Measurements from ENCODE around the gene RGS12. TPM values are rescaled to one million over a fixed set of nuclear protein-coding genes. Genes with fewer than 3 reads are reported as not detected.

Gene RGS12
- total RNA-seq, 1 experiment from 2014 or later: 36.0 TPM

DNA sequence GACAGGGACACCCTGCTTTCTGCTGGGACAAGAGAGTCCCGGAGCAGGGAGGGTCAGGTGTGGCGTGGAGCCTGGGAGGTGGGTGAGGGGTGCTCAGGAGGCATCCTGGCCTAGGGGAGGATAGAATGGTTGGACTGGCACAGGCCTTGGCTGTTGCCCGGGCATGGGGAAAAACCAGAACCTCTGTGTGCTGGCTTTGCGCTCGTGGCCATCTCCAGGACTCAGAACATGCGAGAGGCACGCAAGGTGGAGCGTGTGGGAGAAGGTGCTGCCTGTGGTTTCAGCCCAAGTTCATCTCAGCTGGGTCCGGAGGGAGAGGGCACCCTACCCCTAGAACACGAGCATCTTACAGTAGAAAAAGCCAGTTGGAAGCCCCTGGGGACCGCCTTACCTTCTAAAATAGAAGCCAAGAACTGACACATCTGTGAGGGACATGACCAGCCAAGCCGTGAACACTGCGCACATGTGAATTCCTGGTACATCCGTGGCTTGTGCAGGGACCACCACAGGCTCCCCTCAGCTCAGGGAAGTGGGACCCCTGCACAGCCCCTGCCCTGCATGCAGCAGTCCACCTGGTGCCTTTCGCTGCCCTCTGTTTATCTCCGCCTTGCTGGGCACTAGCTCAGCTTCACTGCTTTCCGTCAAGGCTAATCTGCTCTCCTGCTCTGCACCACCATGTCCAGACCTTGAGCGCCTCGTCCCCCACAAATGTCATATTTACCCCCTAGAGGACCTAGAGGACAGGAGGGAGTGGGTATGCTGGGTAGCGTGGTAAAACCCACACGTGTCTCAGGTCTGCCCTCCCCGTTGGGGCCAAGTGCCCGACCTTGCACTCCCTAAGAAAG, 30.4 kb upstream of the RGS12 start:
- no TSS peak for BruUV-seq (replicated peaks)

DNA sequence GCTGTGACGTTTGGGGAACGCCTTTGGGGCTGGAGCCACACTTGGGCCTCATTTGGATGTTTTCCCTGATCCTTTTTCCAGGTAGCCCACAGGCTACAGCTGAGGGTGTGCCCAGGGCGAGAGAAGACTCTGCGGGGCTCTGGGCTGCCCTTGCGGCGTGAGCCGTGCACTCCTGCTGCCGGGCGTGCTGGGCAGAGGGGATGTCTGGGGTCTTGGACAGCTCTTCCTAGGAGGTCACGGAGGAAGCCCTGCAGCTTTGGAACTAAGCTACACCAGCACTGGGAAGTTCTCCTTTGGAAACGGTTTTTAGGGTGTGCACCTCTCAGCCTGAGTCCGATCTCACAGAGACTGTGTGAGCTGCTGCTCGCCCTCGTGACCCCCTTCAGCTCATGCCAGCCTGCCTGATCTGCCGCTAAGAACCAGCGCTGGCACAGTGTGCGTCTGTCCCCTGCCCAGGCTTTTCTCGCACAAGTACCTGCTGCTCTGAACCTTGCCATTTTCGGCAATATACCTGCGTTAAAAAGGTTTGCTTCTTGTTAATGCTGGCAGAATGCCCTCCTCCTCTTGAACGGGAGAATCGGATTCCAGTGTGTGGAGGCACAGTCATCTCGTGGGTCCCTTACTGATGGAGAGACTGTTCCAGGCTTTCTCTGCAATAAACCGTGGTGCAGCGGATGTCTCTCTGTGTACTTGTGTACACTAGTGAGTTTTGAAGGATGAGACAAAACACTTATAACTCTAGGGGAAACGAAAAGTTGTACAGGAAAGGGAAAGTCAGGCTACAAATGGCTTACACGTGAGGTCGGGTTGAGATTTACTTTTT, 29.6 kb upstream of the RGS12 start:
- BruUV-seq (replicated peaks): no TSS peak
- no peaks in the 10 kb centered on the region for H3K36me3 Mint-ChIP-seq (ENCODE audit: insufficient read depth, unreplicated experiment)
- H3K27me3 Mint-ChIP-seq (ENCODE audit: insufficient read depth, unreplicated experiment): peaks cover 21% of the 10 kb centered on the region
- no peak for DNase-seq (ENCODE audit: unreplicated experiment)
- H3K27ac Mint-ChIP-seq (ENCODE audit: low read depth, unreplicated experiment): no peak overlapping the region
- POLR2A ChIA-PET: no interaction called here
- H3K4me3 Mint-ChIP-seq (ENCODE audit: unreplicated experiment): no peak overlapping the region
- CTCF ChIA-PET: no interaction called here
- H3K9me3 Mint-ChIP-seq (ENCODE audit: unreplicated experiment): no peaks in the 10 kb centered on the region
- TF ChIP-seq, protein P1, sequence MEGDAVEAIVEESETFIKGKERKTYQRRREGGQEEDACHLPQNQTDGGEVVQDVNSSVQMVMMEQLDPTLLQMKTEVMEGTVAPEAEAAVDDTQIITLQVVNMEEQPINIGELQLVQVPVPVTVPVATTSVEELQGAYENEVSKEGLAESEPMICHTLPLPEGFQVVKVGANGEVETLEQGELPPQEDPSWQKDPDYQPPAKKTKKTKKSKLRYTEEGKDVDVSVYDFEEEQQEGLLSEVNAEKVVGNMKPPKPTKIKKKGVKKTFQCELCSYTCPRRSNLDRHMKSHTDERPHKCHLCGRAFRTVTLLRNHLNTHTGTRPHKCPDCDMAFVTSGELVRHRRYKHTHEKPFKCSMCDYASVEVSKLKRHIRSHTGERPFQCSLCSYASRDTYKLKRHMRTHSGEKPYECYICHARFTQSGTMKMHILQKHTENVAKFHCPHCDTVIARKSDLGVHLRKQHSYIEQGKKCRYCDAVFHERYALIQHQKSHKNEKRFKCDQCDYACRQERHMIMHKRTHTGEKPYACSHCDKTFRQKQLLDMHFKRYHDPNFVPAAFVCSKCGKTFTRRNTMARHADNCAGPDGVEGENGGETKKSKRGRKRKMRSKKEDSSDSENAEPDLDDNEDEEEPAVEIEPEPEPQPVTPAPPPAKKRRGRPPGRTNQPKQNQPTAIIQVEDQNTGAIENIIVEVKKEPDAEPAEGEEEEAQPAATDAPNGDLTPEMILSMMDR (IDR thresholded peaks at IDR 0.05; ENCODE audit: unreplicated experiment): no peak
- H3K4me1 Mint-ChIP-seq (ENCODE audit: insufficient read depth, unreplicated experiment): peaks cover 3% of the 10 kb centered on the region
- intact Hi-C loops (cut with micrococcal nuclease): no loop called here

More for the DNA sequence above, 30.4 kb upstream of the RGS12 start:
- intact Hi-C loops (cut with micrococcal nuclease): no loop called here
- no peak overlapping the region for H3K4me3 Mint-ChIP-seq (ENCODE audit: unreplicated experiment)
- H3K4me1 Mint-ChIP-seq (ENCODE audit: insufficient read depth, unreplicated experiment): no peaks in the 10 kb centered on the region
- no peak overlapping the region for H3K27ac Mint-ChIP-seq (ENCODE audit: low read depth, unreplicated experiment)
- H3K36me3 Mint-ChIP-seq (ENCODE audit: insufficient read depth, unreplicated experiment): no peaks in the 10 kb centered on the region
- H3K27me3 Mint-ChIP-seq (ENCODE audit: insufficient read depth, unreplicated experiment): peaks cover 21% of the 10 kb centered on the region
- ChIA-PET CTCF (interaction anchor here (0.6 kb wide), 2 partner anchors 536 to 1248 kb away, joined by 3 to 4 read pairs; no protein-coding TSS in a partner anchor), POLR2A (no interaction called here)
- DNase-seq (ENCODE audit: unreplicated experiment): no peak
- TF ChIP-seq, protein P1 (IDR thresholded peaks at IDR 0.05; ENCODE audit: unreplicated experiment): no peak
- H3K9me3 Mint-ChIP-seq (ENCODE audit: unreplicated experiment): no peaks in the 10 kb centered on the region

DNA sequence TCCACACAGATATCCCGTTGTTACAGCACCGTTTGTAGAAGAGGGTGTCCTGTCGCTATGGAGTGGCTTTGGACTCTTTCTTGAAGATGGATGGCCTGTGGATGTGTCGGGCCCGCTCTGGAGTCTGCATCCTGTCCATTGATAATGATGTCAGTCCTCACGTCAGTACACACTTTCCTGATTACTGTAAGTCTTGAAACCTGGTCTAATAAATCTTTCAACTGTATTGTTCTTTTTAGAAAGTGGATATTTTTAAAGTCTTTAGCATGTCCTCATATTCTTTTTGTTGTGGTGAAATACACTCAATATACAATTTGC, 29.0 kb upstream of the RGS12 start:
- BruUV-seq (replicated peaks): no TSS peak
- Mint-ChIP-seq H3K27ac (ENCODE audit: low read depth, unreplicated experiment) (no peak overlapping the region), H3K27me3 (ENCODE audit: insufficient read depth, unreplicated experiment) (peaks cover 21% of the 10 kb centered on the region), H3K4me1 (ENCODE audit: insufficient read depth, unreplicated experiment) (peaks cover 5% of the 10 kb centered on the region), H3K36me3 (ENCODE audit: insufficient read depth, unreplicated experiment) (no peaks in the 10 kb centered on the region), H3K4me3 (ENCODE audit: unreplicated experiment) (no peak overlapping the region), H3K9me3 (ENCODE audit: unreplicated experiment) (no peaks in the 10 kb centered on the region)
- intact Hi-C loops (cut with micrococcal nuclease): no loop called here
- POLR2A ChIA-PET: no interaction called here
- CTCF ChIA-PET: no interaction called here
- TF ChIP-seq, protein P1 (IDR thresholded peaks at IDR 0.05; ENCODE audit: unreplicated experiment): no peak
- DNase-seq (ENCODE audit: unreplicated experiment): no peak

DNA sequence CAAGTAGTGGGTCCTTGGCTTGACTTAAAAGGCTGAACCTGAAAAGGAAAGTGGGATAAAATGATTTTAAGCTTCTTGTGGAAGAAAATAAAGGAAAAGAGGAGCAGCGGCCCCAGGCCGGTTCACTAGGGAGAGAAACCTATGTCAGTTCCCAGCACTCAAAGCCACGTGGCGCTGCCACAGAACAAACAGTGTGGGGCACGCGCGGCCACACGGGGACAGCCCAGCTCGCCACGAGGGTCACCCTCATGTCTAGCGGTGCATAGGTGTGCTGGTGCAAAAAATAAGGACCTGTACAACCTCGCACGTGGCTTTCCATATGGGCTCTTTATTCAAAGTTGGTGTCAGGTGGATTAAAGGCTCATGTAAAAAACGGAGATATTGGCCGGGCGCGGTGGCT, 26.7 kb upstream of the RGS12 start:
- DNase-seq (ENCODE audit: unreplicated experiment): no peak
- Mint-ChIP-seq H3K4me3 (ENCODE audit: unreplicated experiment) (no peak overlapping the region), H3K9me3 (ENCODE audit: unreplicated experiment) (no peaks in the 10 kb centered on the region), H3K27ac (ENCODE audit: low read depth, unreplicated experiment) (no peak overlapping the region), H3K27me3 (ENCODE audit: insufficient read depth, unreplicated experiment) (peaks cover 24% of the 10 kb centered on the region), H3K4me1 (ENCODE audit: insufficient read depth, unreplicated experiment) (peaks cover 5% of the 10 kb centered on the region), H3K36me3 (ENCODE audit: insufficient read depth, unreplicated experiment) (no peaks in the 10 kb centered on the region)
- TF ChIP-seq, protein P1 (IDR thresholded peaks at IDR 0.05; ENCODE audit: unreplicated experiment): no peak
- intact Hi-C loops (cut with micrococcal nuclease): no loop called here
- CTCF ChIA-PET: no interaction called here
- POLR2A ChIA-PET: no interaction called here
- no TSS peak for BruUV-seq (replicated peaks)

Measured in MCF 10A (cell line).